Keratinocyte (primary cell): ENCODE results near the gene RPL36A. TPM values are rescaled to one million over a fixed set of nuclear protein-coding genes. Genes with fewer than 3 reads are reported as not detected.

Source experiments
- DNase-seq: peaks from one replicate; pipeline ENCODE4 v3.0.0-alpha.2; 2011; ENCODE audit warnings: low read depth, missing footprints, low spot score
- FAIRE-seq: peaks from 2 replicates; lab custom pipeline; 2011; peaks lifted over from hg19 to GRCh38; lab: Jason Lieb, UNC
- H2AFZ ChIP-seq: 2 replicates; pipeline ENCODE4 v1.6.0; 2012; ENCODE audit warnings: low read length, control low read depth, inconsistent platforms; ENCODE audit not compliant: control insufficient read depth
- H3K27ac ChIP-seq: 2 replicates; pipeline ENCODE4 v1.5.1; 2011; ENCODE audit warnings: low read length; ENCODE audit not compliant: control insufficient read depth, insufficient read depth
- H3K27me3 ChIP-seq: 3 replicates; pipeline ENCODE4 v1.6.0; 2011; ENCODE audit warnings: low read length; ENCODE audit not compliant: control insufficient read depth, insufficient read depth; ENCODE audit errors: extremely low read depth
- H3K36me3 ChIP-seq, 2 experiments: 2 replicates in 1 of 2; 3 replicates in 1 of 2; pipeline ENCODE4 v1.5.1; 2011; ENCODE audit warnings: low read length in 2 of 2, mild to moderate bottlenecking in 1 of 2; ENCODE audit not compliant: control insufficient read depth in 2 of 2, insufficient read depth in 2 of 2; ENCODE audit errors: extremely low read depth in 1 of 2
- H3K4me1 ChIP-seq: 3 replicates; pipeline ENCODE4 v1.5.1; 2011; ENCODE audit warnings: low read length; ENCODE audit not compliant: control insufficient read depth, insufficient read depth; ENCODE audit errors: extremely low read depth
- H3K4me2 ChIP-seq: 3 replicates; pipeline ENCODE4 v1.6.0; 2011; ENCODE audit warnings: low read depth, low read length; ENCODE audit not compliant: control insufficient read depth, insufficient read depth; ENCODE audit errors: extremely low read depth
- H3K4me3 ChIP-seq, 3 experiments: fragments of 200-600 bp in 1 of 3; sonication (generic) in 1 of 3; 2 replicates in 2 of 3; 3 replicates in 1 of 3; pipeline ENCODE4 v1.5.1; 2011 to 2016; ENCODE audit warnings: low read length in 3 of 3, mild to moderate bottlenecking in 3 of 3, control low read depth in 2 of 3, inconsistent platforms in 1 of 3, low read depth in 1 of 3, mixed read lengths in 1 of 3, mixed run types in 1 of 3, moderate library complexity in 1 of 3; ENCODE audit not compliant: control insufficient read depth in 2 of 3, insufficient read depth in 2 of 3; ENCODE audit errors: extremely low read depth in 1 of 3
- H3K79me2 ChIP-seq: 2 replicates; pipeline ENCODE4 v1.6.0; 2012; ENCODE audit warnings: low read length; ENCODE audit not compliant: control insufficient read depth, insufficient read depth
- H3K9ac ChIP-seq: 3 replicates; pipeline ENCODE4 v1.6.0; 2011; ENCODE audit warnings: low read length; ENCODE audit not compliant: control insufficient read depth, insufficient read depth; ENCODE audit errors: extremely low read depth
- H3K9me1 ChIP-seq: 3 replicates; pipeline ENCODE4 v1.6.0; 2011; ENCODE audit warnings: low read length; ENCODE audit not compliant: control insufficient read depth, insufficient read depth; ENCODE audit errors: extremely low read depth
- H3K9me3 ChIP-seq: 2 replicates; pipeline ENCODE4 v1.5.1; 2012; ENCODE audit warnings: low read depth, low read length; ENCODE audit not compliant: control insufficient read depth
- H4K20me1 ChIP-seq: 3 replicates; pipeline ENCODE4 v1.6.0; 2011; ENCODE audit warnings: low read length; ENCODE audit not compliant: control insufficient read depth, insufficient read depth; ENCODE audit errors: extremely low read depth
- CTCF ChIP-seq, 3 experiments: IDR thresholded peaks in 1 of 3; conservative IDR thresholded peaks in 1 of 3; optimal IDR thresholded peaks in 1 of 3; 2 replicates in 2 of 3; 3 replicates in 1 of 3; pipeline versions ENCODE3 to v1.5.1; 2011; ENCODE audit warnings: low read length in 3 of 3, mild to moderate bottlenecking in 3 of 3, moderate library complexity in 2 of 3, control low read depth in 1 of 3, inconsistent platforms in 1 of 3; ENCODE audit not compliant: insufficient read depth in 2 of 3; ENCODE audit errors: extremely low read depth in 1 of 3
- EZH2 ChIP-seq: IDR thresholded peaks from one replicate; pipeline ENCODE4 v1.6.1; 2012; ENCODE audit warnings: inconsistent platforms, mild to moderate bottlenecking, low read length, moderate library complexity
- dilution Hi-C: fragments of 300-500 bp; cut with MboI; formaldehyde crosslinking; loops from one replicate; pipeline ENCODE4 v1.7.0; 2020; ENCODE audit warnings: low sequenced_read_pairs; ENCODE audit not compliant: extremely low pct_ligation_motif_present
- polyA plus RNA-seq, 5 experiments: library from polyadenylated mRNA; depleted of rRNA in 3 of 5; stranded (reverse) in 3 of 5; stranded (forward) in 1 of 5; unstranded in 1 of 5; fragments of >200 nt; gene quantifications; 1 replicate in 1 of 5; 2 replicates in 3 of 5; 3 replicates in 1 of 5; pipeline versions ENCODE4 v1.2.1 to v1.2.3, GENCODE V29; 2011 to 2012; ENCODE audit warnings: missing spikeins in 2 of 5, low read depth in 1 of 5, low replicate concordance in 1 of 5

The RPL36A gene
- polyA plus RNA-seq, 1 donor (not counting 4 experiments of a cell fraction or from before 2014, with no cell fraction given) = 2,714 TPM

- H2AFZ ChIP-seq = no peak overlapping the region
- no peak overlapping the region for H3K27ac ChIP-seq
- no peaks in the 10 kb centered on the region for H3K4me1 ChIP-seq
- no peak overlapping the region for H3K9ac ChIP-seq
- no peaks in the 10 kb centered on the region for H4K20me1 ChIP-seq
- TF ChIP-seq EZH2 = no peak
- no peak for TF ChIP-seq CTCF (optimal IDR thresholded peaks at IDR 0.05 in 1 of 3, IDR thresholded peaks at IDR 0.05 in 1 of 3, conservative IDR thresholded peaks at IDR 0.05 in 1 of 3; ENCODE audit: extremely low read depth in 1 of 3, insufficient read depth in 2 of 3, low read length in 3 of 3)
- no peaks in the 10 kb centered on the region for H3K9me3 ChIP-seq
- DNase-seq (no peak), FAIRE-seq (no peak)
- H3K36me3 ChIP-seq = no peaks in the 10 kb centered on the region
- no peak overlapping the region for H3K4me3 ChIP-seq
- H3K4me2 ChIP-seq = no peak overlapping the region
- dilution Hi-C loops = no loop called here
- no peaks in the 10 kb centered on the region for H3K27me3 ChIP-seq
- no peaks in the 10 kb centered on the region for H3K9me1 ChIP-seq
- no peaks in the 10 kb centered on the region for H3K79me2 ChIP-seq
Measured at GRCh38 chrX:101360390-101360789, 30.4 kb upstream of the RPL36A start.

- Histone ChIP-seq H3K9me3 (no peaks in the 10 kb centered on the region), H2AFZ (peak overlapping the region; percentile 33), H3K27ac (no peak overlapping the region), H3K79me2 (no peaks in the 10 kb centered on the region), H3K4me3 (no peak overlapping the region), H3K9me1 (no peaks in the 10 kb centered on the region), H3K4me1 (no peaks in the 10 kb centered on the region), H3K27me3 (no peaks in the 10 kb centered on the region), H3K4me2 (no peak overlapping the region), H4K20me1 (no peaks in the 10 kb centered on the region), H3K36me3 (no peaks in the 10 kb centered on the region), H3K9ac (no peak overlapping the region)
- TF ChIP-seq EZH2 = no peak
- FAIRE-seq (no peak), DNase-seq (no peak)
- dilution Hi-C loops = no loop called here
Measured at GRCh38 chrX:101362116-101362515, 28.7 kb upstream of the RPL36A start.

- no peak overlapping the region for H3K4me3 ChIP-seq
- no peaks in the 10 kb centered on the region for H3K27me3 ChIP-seq
- dilution Hi-C loops = no loop called here
- no peak overlapping the region for H3K4me2 ChIP-seq
- H3K4me1 ChIP-seq = no peaks in the 10 kb centered on the region
- H3K27ac ChIP-seq = no peak overlapping the region
- H2AFZ ChIP-seq = no peak overlapping the region
- no peaks in the 10 kb centered on the region for H3K9me1 ChIP-seq
- FAIRE-seq = no peak
- no peaks in the 10 kb centered on the region for H4K20me1 ChIP-seq
- no peaks in the 10 kb centered on the region for H3K36me3 ChIP-seq
- TF ChIP-seq CTCF (optimal IDR thresholded peaks at IDR 0.05 in 1 of 3, IDR thresholded peaks at IDR 0.05 in 1 of 3, conservative IDR thresholded peaks at IDR 0.05 in 1 of 3; ENCODE audit: extremely low read depth in 1 of 3, insufficient read depth in 2 of 3, low read length in 3 of 3) (no peak), EZH2 (no peak)
- no peak for DNase-seq
- H3K9ac ChIP-seq = no peak overlapping the region
- no peaks in the 10 kb centered on the region for H3K79me2 ChIP-seq
- H3K9me3 ChIP-seq = no peaks in the 10 kb centered on the region
Measured at GRCh38 chrX:101362757-101363156, 28.1 kb upstream of the RPL36A start.
